GM19023 (cell line): Measurements from ENCODE around the gene PRDM16.
"Not testable (repeated sequence)": the region's sequence is repeated elsewhere in the genome, so short reads cannot be mapped to it uniquely, and the experiment has no call there.

Experiments
- ATAC-seq: cut with Tn5 transposase; IDR thresholded peaks from one replicate; pipeline ENCODE4 v1.9.1; 2021; ENCODE audit warnings: mild to moderate bottlenecking, moderate library complexity; ENCODE audit not compliant: unreplicated experiment

Gene PRDM16

DNA sequence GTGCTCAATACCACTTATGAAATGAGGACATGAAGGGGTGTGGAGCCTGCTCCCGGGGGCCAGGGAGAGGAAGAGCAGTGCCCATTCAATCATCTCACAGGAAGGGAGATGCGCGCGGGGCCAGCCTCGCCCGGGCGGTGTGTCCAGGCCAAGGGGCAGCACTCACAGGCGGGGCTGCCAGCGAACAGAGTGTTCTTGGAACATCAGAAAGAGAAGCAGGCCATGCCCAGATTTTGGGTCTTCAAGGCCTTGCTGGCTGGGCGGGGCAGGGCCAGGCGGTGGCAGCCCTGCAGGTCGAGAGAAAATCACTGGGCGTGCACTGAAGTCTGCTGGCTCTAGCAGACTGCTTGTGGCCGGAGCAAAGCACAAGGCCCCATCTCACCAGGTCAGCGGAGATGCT is 168.6 kb downstream of the PRDM16 start:
- ATAC-seq: no peak

GRCh38 chr1:3237994-3238702 is 169.1 kb downstream of the PRDM16 start:
- ATAC-seq: no peak

DNA sequence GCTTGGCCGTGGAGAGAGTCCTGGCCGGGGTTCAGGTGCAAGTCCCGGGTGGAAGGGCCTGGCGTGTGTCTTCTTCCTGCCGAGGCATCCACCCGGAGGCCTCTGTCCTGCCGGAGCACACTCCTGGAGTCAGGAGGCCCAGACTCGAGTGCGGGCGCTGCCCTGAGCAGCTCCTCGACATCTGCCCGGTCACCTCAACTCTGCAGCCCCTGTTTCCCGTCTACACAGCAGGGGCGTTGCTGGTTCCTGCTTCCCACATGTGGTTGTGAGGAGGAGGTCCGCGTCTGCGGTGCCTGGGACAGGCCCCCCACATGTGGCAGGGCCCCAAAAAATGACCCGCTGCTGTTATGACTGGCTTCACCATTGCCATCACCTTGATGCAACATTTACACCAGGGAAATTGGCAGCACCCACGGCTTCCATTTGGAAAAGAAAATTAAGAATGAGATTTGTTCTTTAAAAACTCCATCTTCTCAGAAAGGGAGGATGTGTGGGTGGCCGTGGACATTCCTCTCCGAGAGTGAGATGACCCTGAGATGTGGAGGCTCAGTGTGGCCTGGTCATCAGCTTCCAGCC is 169.8 kb downstream of the PRDM16 start:
- no peak for ATAC-seq

GRCh38 chr1:3239991-3240390 is 171.0 kb downstream of the PRDM16 start:
- not testable (repeated sequence) for ATAC-seq

DNA sequence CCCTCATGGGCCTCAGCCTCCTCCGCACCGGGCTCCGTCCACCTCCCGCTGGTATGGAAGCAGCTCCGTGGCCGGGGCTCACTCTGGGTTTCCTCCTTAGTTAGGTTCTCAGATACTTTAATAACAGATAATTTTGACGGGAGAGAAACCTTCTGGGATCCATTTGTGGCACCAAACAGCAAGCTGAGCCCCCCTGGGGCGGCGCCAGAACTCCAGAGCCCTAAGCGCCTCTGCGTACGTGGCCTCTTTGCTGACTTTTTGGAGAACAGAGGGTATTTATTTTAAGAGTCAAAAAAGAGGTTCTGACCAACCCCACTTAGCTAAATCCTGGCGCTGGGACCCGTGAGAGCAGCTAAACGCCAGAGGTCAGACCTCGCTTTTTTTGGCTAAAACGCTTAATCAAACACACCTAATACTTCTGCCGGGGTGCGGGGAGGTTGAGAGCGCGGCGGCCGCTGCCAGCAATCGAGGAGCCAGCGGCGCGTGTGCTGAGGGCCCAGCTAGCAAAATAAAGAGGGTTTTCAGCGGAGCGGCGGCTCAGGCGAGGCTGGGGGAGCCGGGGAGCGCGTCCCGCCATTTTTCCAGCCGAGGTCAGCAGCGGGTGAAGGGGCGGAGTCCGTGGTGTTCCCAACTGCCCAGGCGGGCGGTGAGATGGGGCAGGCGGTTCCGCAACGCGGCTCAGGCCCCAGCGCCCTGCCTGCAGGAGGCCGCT is 171.7 kb downstream of the PRDM16 start:
- no peak for ATAC-seq

GRCh38 chr1:3241236-3241550 is 172.2 kb downstream of the PRDM16 start:
- ATAC-seq: no peak

DNA sequence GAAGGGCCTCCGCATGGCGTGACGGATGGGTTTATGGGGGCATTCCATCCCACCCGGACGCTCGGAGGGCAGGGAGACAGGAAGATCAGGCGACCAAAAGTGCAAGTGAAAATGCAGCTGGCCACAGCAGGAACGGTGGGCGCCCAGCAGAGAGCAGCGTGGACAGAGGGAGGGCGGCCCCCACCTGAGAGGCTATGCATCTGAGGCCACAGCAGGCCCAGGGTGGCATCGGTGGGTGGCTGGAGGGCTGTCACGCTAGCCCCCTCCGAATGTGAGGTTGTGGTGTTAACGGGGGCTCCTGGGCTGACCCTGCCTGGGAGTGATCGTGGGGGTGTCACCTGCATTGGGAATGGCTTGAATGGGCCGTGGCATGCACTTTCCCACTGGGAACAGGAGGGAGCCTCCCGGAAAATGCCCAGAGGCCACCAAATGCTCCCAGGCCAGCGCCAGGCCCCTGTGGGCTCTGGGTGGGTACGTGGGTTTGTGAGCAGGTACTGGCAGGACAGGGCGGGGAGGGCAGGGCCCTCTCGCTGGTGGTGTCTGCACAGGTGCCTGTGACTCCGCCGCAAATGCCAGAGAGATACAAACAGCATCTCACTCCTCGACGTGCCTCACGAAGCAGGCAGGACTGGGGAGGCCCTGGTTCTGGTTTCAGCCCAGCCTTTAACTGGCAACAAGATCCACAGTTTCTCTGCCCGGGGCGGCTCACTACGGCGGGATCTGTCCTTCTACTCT is 172.8 kb downstream of the PRDM16 start:
- no peak for ATAC-seq

- no peak for ATAC-seq
Measured at GRCh38 chr1:3242408-3243260, 173.6 kb downstream of the PRDM16 start.

GRCh38 chr1:3243304-3243703 is 174.3 kb downstream of the PRDM16 start:
- ATAC-seq: no peak

DNA sequence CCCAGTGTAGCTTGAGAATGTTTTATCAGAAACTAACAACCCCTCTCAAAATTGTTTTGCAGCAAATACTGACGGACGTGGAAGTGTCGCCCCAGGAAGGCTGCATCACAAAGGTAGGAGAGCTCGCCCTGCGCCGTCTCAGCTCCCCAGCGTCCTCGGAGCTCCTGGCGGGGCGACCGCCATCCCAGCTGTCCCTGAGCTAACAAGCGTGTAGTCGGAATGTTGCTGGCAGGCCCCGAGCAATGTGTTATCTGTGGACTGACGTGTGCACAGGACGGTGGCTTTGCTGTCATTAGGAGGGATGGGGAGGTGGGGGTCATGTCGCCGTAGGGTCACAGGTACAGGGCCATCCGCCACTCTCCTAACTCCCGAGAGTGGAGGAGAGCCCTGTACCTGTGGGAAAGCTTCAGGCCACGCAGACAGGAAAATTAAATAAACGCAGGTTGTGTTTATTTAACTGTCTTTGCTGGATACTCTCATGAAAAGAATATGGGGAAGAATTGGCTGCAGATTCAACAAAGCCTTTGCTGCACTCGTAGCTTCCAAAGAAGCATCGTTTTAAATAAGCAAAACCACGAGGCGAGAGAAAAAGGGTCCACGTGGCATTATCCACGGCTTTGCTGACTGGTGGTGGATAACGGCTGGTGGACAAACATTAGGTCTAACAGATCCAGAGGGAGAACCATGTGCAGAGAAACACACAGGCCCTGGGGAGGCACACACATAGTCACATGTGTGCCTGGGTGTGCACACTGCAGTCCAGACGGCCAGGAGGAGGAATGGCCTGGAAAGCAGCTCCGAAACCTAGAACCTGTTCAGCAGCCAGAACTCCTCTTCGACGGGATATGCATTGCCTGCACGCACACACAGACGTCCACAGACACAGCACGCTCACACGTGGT is 175.3 kb downstream of the PRDM16 start:
- ATAC-seq: no peak

DNA sequence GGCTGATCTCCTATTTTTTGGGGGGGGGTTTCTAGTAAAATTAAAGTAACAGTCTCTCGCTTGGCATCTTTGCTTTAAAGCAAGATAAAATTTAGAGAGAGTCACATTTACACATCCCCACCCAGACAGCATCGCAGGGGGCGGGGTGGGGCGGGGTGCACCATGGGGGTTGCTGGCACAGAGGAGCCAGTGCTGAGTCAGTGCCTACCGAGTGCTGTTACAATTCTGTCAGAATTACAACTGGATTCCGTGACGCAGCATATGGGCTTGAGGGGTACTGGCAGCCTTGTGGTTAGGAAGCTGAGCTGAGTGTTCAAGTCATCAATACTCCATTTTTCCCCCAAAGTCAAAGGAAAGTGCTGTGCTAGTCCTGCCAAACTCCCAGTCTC is 175.9 kb downstream of the PRDM16 start:
- ATAC-seq: no peak

DNA sequence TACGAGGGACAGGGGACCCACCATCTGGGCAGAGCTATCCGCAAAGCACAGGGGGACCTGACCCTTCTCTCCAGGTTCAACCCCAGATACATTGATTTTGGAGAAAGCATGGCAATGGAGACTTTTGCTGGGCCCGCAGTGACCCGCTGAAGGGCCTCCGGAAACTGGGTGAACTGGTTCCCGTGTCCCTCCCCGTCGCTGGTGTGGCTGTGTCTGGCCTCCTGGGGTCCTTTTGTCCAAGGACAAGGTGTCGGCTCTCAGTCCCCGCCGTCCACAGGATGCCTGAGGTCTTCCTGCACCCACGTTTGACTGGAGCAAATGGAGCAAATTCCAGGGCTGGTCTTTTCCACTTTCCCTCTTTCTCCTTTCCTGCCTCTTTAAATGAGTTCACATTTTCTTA is 176.3 kb downstream of the PRDM16 start:
- ATAC-seq: no peak

- ATAC-seq: no peak
Measured at GRCh38 chr1:3245768-3246167, 176.8 kb downstream of the PRDM16 start.

- no peak for ATAC-seq
Measured at GRCh38 chr1:3246251-3246650, 177.2 kb downstream of the PRDM16 start.

DNA sequence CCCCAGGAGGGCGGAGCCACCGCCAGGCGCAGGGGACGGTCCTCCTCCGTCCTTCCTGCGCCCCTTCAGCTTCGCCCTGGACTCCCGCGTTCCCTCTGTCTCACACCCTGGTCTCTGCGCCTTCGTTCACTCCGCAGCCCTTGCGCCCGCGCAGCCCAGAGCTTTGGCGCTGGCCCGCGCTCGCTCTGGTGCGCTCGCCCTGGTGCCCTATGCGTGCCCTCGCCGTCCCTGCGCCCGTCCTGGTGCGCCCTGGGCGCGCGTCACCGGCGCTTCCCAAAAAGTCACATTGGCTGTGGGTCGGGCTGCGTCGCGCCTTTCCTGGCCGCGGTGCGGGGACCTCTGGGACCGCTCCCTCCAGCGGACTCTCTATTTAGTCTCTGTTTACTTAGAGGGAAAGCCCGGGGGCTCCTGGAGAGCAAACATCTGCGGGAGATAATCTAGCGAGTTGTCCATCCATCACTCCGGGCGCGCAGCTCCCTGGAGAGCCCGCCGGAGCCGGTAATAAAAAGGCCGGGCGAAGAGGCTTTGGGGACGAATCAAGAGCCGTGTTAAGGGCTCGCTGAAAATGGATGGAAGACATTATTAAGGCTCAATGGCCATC is 178.6 kb downstream of the PRDM16 start:
- ATAC-seq: no peak

- ATAC-seq: no peak
Measured at GRCh38 chr1:3248155-3249141, 179.4 kb downstream of the PRDM16 start.

GRCh38 chr1:3249231-3249630 is 180.2 kb downstream of the PRDM16 start:
- ATAC-seq: no peak
